GM10847 (cell line): Measurements from ENCODE around the gene DTHD1.

Experiments used
- POLR2A ChIP-seq: IDR thresholded peaks from 2 replicates; pipeline ENCODE4 v1.6.1; 2011; ENCODE audit not compliant: insufficient read length; ENCODE audit errors: extremely low read depth

The DTHD1 gene

GRCh38 chr4:36349938-36350549 lies 68.6 kb downstream of the DTHD1 start:
- TF ChIP-seq POLR2A: no peak

- TF ChIP-seq POLR2A: no peak
These were observed 69.8 kb downstream of the DTHD1 start for GRCh38 chr4:36351082-36351666.

GRCh38 chr4:36353998-36354397 lies 72.6 kb downstream of the DTHD1 start:
- no peak for TF ChIP-seq POLR2A

DNA sequence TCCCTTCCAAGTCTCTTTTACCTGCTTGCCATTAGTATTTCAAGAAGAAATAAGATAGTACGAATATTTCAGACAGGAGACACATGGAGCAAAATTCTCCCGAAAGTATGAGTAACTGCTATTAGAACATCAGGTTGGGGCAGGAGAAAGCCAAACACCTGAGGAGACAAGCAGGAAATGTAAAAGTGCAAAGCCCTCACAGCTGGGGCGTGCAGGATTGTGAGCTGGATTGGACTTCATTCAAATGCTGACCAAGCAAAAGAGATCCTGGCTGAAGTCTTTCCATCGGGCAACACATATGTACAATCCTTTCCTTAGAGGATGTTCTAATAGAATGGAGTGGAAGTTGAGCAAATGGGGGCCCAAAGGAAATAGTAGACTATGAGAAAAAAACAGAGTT lies 76.8 kb downstream of the DTHD1 start:
- no peak for TF ChIP-seq POLR2A

- TF ChIP-seq POLR2A: no peak
These were observed 79.3 kb downstream of the DTHD1 start for GRCh38 chr4:36360755-36361154.

- TF ChIP-seq POLR2A: no peak
These were observed 81.6 kb downstream of the DTHD1 start for GRCh38 chr4:36363024-36363423.

DNA sequence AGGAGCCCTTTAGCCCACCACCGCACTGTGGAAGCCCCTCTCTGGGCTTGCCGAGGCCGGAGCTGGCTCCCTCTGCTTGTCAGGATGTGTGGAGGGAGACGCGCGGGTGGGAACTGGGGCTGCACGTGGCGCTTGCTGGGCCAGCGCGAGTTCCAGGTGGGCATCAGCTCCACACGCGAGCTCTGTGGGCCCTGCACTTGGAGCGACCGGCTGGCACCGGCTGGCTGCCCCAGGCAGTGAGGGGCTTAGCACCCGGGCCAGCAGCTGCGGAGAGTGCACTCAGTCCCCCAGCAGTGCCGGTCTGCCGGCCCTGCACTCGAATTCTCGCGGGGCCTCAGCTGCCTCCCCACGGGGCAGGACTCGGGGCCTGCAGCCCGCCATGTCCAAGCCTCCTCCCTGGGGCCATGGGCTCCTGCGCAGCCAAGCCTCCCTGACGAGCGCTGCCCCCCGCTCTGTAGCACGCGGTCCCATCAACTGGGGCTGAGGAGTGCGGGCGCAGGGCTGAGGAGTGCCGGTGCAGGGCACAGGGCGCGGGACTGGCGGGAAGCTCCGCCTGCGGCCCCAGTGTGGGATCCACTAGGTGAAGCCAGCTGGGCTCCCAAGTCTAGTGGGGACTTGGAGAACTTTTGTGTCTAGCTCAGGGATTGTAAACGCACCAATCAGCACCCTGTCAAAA lies 93.6 kb downstream of the DTHD1 start:
- no peak for TF ChIP-seq POLR2A

DNA sequence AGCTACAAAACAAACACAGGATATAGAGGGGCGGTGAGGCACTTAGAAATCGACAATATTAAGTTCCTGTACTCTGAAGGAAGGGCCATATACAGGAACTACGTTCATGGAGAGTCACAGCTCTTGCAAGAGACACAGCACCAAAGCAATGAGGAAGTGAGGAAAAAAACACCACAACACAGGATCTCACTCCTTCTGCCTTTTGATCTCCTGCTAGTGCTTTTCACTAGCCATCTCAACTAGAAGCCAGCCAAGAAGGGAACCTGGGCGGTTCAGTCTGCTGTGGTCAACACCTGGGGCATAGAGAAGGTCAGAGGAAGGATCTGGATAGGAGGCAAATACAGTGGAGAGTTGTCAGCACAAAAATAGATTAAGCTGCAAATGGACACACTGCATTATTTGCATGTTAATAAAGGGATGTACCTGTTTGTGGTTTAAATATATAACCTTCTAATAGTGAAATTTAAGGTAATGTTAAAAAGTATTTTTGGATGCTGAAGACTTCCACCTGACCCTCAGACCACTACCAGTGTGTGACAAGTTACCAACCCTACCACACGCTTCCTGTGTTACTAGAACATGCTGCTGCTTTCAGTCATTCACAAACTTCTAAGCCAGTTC lies 104.6 kb downstream of the DTHD1 start:
- no peak for TF ChIP-seq POLR2A

GRCh38 chr4:36386691-36387090 lies 105.3 kb downstream of the DTHD1 start:
- TF ChIP-seq POLR2A: no peak

DNA sequence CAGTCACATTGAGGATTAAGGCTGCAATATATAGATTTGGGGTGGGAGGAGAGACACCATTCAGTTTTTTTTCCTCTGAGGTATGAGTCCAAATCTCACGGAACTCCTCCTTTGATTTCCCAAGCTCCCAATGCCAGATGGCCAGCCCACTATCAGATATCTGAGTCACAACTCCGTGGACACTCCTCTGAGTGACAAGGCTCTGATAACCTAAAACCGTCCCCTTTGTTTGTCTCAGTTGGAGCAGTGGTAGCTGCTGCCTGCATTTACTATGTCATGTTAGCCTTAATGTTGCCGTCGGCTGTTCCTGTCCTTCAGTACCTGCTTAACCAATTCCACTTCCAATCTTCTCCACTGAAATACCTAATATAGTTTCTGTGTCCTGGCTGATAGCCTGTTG lies 107.3 kb downstream of the DTHD1 start:
- TF ChIP-seq POLR2A: no peak

- TF ChIP-seq POLR2A: no peak
These were observed 110.0 kb downstream of the DTHD1 start for GRCh38 chr4:36391411-36391810.

DNA sequence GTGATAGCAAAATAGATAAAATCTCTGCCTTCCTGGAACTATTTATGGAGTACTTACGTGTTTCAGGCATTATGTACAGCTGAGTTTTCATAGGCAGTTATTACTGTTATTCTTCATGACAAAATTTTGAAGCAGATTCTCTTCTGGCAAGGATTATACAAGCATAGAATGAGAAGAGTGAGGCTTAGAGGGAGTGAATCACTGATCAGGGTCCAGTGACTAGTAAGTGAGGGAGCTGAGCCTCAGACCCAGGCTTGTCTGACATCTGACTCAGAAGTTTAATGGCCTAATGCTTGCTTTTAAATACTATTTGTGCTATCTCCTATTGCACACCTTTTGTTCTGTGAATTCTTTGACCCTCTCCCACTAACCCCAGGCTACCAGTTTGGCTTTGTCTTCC lies 110.6 kb downstream of the DTHD1 start:
- TF ChIP-seq POLR2A: no peak

GRCh38 chr4:36392916-36393315 lies 111.5 kb downstream of the DTHD1 start:
- TF ChIP-seq POLR2A: no peak
